CD8-positive, alpha-beta memory T cell (primary cell): ENCODE data around the gene ENOX1. TPM values are rescaled to one million over a fixed set of nuclear protein-coding genes. Genes with fewer than 3 reads are reported as not detected.

Experiments
- CTCF ChIA-PET: fragments of 350-600 bp; sonication (Branson Sonifier 250); formaldehyde crosslinking; loops from one replicate; lab custom pipeline; 2021; ENCODE audit warnings: antibody characterized with exemption; lab: Charles Lee
- POLR2A ChIA-PET: fragments of 350-600 bp; sonication (Branson Sonifier 250); formaldehyde crosslinking; loops from one replicate; lab custom pipeline; 2021; ENCODE audit warnings: antibody characterized with exemption; lab: Charles Lee
- DNase-seq, 5 donors: peaks; one replicate each; pipeline versions ENCODE4 v3.0.0 to v3.0.0-alpha.2; 2020 to 2022; ENCODE audit warnings: mixed read lengths in 1 of 5
- H3K27ac ChIP-seq: one replicate; pipeline ENCODE4 v1.7.0; 2013; ENCODE audit warnings: low read depth, mild to moderate bottlenecking, low read length, moderate library complexity
- H3K27me3 ChIP-seq: 2 replicates; pipeline ENCODE4 v1.7.0; 2013; ENCODE audit warnings: low read length, mild to moderate bottlenecking; ENCODE audit not compliant: insufficient read depth, poor library complexity, severe bottlenecking
- H3K36me3 ChIP-seq: 2 replicates; pipeline ENCODE4 v1.7.0; 2013; ENCODE audit warnings: mild to moderate bottlenecking, low read length, moderate library complexity; ENCODE audit not compliant: insufficient read depth
- H3K4me1 ChIP-seq: 2 replicates; pipeline ENCODE4 v1.7.0; 2013; ENCODE audit warnings: mild to moderate bottlenecking, low read length, moderate library complexity; ENCODE audit not compliant: insufficient read depth
- H3K4me3 ChIP-seq: 2 replicates; pipeline ENCODE4 v1.7.0; 2013; ENCODE audit warnings: mild to moderate bottlenecking, low read length
- H3K9me3 ChIP-seq: 2 replicates; pipeline ENCODE4 v1.7.0; 2013; ENCODE audit warnings: mild to moderate bottlenecking, low read length
- H3K27ac Mint-ChIP-seq, 8 donors: one replicate each; pipeline ENCODE4 v1.8.0; 2020 to 2021; ENCODE audit warnings: mixed read lengths in 8 of 8, mild to moderate bottlenecking in 6 of 8, inconsistent platforms in 3 of 8, moderate library complexity in 3 of 8
- H3K27me3 Mint-ChIP-seq, 2 donors: one replicate each; pipeline ENCODE4 v1.8.0; 2020 to 2021; ENCODE audit warnings: mixed read lengths in 2 of 2, mild to moderate bottlenecking in 1 of 2, moderate library complexity in 1 of 2
- H3K36me3 Mint-ChIP-seq, 3 donors: one replicate each; pipeline ENCODE4 v1.8.0; 2020 to 2021; ENCODE audit warnings: mixed read lengths in 3 of 3, inconsistent platforms in 1 of 3, mild to moderate bottlenecking in 1 of 3
- H3K4me1 Mint-ChIP-seq, 3 donors: one replicate each; pipeline ENCODE4 v1.8.0; 2020 to 2021; ENCODE audit warnings: mixed read lengths in 3 of 3, inconsistent platforms in 1 of 3, mild to moderate bottlenecking in 1 of 3
- H3K4me3 Mint-ChIP-seq, 7 donors: one replicate each; pipeline ENCODE4 v1.8.0; 2020 to 2021; ENCODE audit warnings: mixed read lengths in 7 of 7, mild to moderate bottlenecking in 6 of 7, moderate library complexity in 4 of 7, inconsistent platforms in 2 of 7
- H3K9me3 Mint-ChIP-seq, 5 donors: one replicate each; pipeline ENCODE4 v1.8.0; 2020 to 2022; ENCODE audit warnings: mixed read lengths in 5 of 5, mild to moderate bottlenecking in 3 of 5, moderate library complexity in 2 of 5, inconsistent platforms in 1 of 5
- polyA plus RNA-seq: library from polyadenylated mRNA; unstranded; fragments of 300-500 nt; fragmentation: Illumina TruSeq; gene quantifications from one replicate; pipeline ENCODE4 v1.2.3, GENCODE V29; 2021
- total RNA-seq, 2 experiments: library from RNA; stranded (reverse); gene quantifications; one replicate each; pipeline ENCODE4 v1.2.3, GENCODE V29; 2021

ENOX1 gene
- total and polyA plus RNA-seq, 3 experiments from 2014 or later, result 0.18 to 0.29 TPM; not detected in 1

DNA sequence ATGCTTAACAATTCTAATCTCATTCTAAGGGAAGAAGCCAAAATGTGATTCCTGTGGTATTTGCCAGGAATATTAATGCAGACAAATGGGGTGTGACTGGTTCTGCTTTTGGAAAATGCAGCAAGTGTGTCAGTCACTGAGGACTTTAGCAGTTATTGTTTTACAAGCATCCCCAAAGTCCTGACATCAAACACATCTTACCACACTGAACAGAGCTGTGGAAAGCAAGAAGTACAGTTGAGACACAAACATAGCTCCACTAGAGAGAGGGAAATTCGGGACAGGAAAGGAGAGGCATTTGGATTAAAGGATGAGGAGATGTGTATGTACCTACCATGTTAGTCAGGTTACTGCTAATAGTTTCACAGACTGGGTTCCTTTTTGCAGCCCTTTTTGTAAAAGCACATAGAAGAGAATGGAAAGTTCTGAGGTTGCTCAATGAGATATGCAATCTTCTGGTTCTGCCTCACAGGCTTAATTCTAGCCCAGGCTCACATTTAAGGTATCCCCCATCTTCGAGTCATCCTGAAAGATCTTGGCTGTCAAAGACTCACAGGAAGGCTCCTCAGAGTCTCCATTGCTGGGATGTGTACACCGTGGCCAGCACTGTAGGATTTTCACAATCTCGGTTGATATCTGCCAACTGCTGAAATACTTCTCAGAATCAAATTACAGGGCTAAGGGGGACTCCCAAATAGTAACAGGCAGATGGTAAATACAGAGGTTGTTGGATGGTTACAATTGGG, 446.8 kb downstream of the ENOX1 start:
- DNase-seq, result no peak
- no peaks in the 10 kb centered on the region for H3K36me3 ChIP-seq
- Mint-ChIP-seq H3K9me3 (no peaks in the 10 kb centered on the region), H3K27ac (no peak overlapping the region), H3K4me1 (no peaks in the 10 kb centered on the region), H3K36me3 (no peaks in the 10 kb centered on the region), H3K27me3 (peaks cover 0 to 15% of the 10 kb centered on the region in 2 donors), H3K4me3 (no peak overlapping the region)
- no peaks in the 10 kb centered on the region for H3K27me3 ChIP-seq
- H3K9me3 ChIP-seq, result no peaks in the 10 kb centered on the region
- no peaks in the 10 kb centered on the region for H3K4me1 ChIP-seq
- H3K4me3 ChIP-seq, result no peak overlapping the region
- H3K27ac ChIP-seq, result no peak overlapping the region
- ChIA-PET POLR2A (no interaction called here), CTCF (no interaction called here)

DNA sequence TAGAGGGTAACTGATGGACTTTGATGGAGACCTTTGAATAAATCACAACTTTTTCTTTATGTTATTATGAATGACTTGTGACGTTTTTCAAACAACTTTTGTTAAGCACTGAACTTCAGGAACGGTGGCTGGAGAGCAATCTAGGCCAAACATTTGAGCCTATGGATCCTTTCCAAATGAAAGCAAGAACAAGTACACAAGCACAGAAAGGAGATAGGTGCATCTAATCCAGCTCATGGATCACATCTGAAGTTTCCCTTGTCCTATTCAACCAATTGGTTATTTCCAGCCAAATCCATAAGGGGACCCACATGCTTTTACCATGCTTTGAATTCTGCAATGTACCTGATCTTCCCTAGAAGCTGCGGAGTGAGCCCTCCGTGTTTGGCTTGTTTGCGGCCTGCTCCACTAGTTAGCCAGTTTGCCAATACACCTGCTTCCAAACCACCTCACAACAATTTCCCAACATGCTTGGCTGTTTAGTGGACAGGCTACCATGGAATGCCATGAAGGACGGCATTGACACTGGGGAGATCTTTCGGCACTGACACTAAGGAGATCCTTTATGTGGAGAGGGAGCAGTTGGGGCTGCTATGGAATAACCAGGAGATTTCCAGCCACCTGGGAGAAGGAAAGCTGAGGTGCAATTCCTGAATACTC, 447.5 kb downstream of the ENOX1 start:
- Mint-ChIP-seq H3K9me3 (no peaks in the 10 kb centered on the region), H3K27me3 (peaks cover 0 to 15% of the 10 kb centered on the region in 2 donors), H3K4me3 (no peak overlapping the region), H3K4me1 (no peaks in the 10 kb centered on the region), H3K36me3 (no peaks in the 10 kb centered on the region), H3K27ac (no peak overlapping the region)
- Histone ChIP-seq H3K36me3 (no peaks in the 10 kb centered on the region), H3K27ac (no peak overlapping the region), H3K4me3 (no peak overlapping the region), H3K4me1 (no peaks in the 10 kb centered on the region), H3K9me3 (no peaks in the 10 kb centered on the region), H3K27me3 (no peaks in the 10 kb centered on the region)
- ChIA-PET CTCF (no interaction called here), POLR2A (no interaction called here)
- no peak for DNase-seq

DNA sequence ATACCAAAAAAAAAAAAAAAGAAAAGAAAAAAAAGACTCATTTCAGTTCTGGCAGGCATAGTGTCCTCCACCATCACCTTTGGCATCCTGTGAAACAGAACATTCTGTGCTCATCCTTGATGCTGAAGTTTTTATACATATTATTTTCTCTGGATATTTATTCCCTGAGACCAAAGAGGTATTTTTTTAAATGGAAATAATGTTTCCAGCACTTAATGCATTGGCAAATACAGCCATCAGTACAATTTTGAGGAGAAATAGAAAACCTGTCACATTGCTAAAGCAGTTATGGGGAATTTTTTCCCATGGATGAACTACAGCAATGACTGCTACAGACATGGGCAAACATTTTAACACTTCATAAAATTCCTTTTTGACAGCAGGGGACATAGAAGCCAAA, 451.0 kb downstream of the ENOX1 start:
- H3K9me3 ChIP-seq, result no peaks in the 10 kb centered on the region
- Mint-ChIP-seq H3K27me3 (peaks cover 0 to 13% of the 10 kb centered on the region in 2 donors), H3K9me3 (no peaks in the 10 kb centered on the region), H3K36me3 (no peaks in the 10 kb centered on the region), H3K4me1 (peaks cover 0 to 10% (median 0%) of the 10 kb centered on the region in 3 donors), H3K4me3 (no peak overlapping the region), H3K27ac (no peak overlapping the region)
- ChIA-PET POLR2A (no interaction called here), CTCF (no interaction called here)
- H3K27me3 ChIP-seq, result no peaks in the 10 kb centered on the region
- no peak for DNase-seq
- no peaks in the 10 kb centered on the region for H3K4me1 ChIP-seq
- no peaks in the 10 kb centered on the region for H3K36me3 ChIP-seq
- no peak overlapping the region for H3K4me3 ChIP-seq
- no peak overlapping the region for H3K27ac ChIP-seq

DNA sequence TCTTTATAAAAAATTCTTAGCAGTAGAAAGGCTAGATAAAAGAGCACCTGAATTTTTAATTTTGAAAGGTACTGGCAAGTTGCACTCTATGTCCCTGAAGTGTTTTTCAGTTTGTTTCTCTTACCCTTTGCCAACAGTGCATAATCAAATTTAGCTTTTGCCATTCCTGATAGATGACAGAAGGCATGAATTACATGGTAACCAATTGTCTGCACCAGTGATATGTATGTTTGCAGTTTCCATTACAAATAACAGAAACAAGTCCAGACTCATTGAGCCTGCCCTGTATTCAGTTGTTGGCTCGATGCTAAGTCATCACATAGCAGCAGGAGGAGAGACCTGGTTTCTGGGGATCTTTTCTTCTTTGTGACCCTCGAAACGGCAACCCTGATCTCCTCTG, 453.6 kb downstream of the ENOX1 start:
- POLR2A ChIA-PET, result no interaction called here
- H3K4me3 Mint-ChIP-seq, result no peak overlapping the region
- Histone ChIP-seq H3K27ac (no peak overlapping the region), H3K4me1 (no peaks in the 10 kb centered on the region), H3K36me3 (no peaks in the 10 kb centered on the region), H3K27me3 (no peaks in the 10 kb centered on the region), H3K9me3 (no peaks in the 10 kb centered on the region), H3K4me3 (no peak overlapping the region)
- CTCF ChIA-PET, result no interaction called here
- peaks cover 0 to 10% (median 0%) of the 10 kb centered on the region in 3 donors for H3K4me1 Mint-ChIP-seq
- no peak for DNase-seq
- H3K9me3 Mint-ChIP-seq, result no peaks in the 10 kb centered on the region
- H3K27me3 Mint-ChIP-seq, result peaks cover 0 to 6% of the 10 kb centered on the region in 2 donors
- no peak overlapping the region for H3K27ac Mint-ChIP-seq
- no peaks in the 10 kb centered on the region for H3K36me3 Mint-ChIP-seq

DNA sequence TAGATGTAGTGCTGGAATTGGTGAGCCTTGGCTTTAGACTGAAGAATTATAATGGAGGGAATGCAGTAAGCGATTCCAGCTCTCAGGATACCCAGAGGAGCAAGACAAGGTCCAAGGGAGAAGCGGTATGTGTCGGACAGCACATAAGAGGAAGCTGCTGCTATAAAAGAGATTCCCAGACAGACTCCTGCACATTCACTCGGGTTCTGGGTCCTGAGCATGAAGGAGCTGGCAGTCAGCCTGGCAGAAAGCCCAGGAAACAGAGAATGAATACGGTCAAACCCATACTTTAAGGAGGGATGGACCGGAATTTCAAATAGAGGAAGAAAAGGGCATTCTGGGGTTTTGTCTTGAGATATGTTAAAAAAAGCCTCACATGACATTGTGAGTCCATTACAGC, 455.1 kb downstream of the ENOX1 start:
- Histone ChIP-seq H3K4me1 (no peaks in the 10 kb centered on the region), H3K36me3 (no peaks in the 10 kb centered on the region), H3K9me3 (no peaks in the 10 kb centered on the region), H3K27me3 (no peaks in the 10 kb centered on the region), H3K4me3 (no peak overlapping the region), H3K27ac (no peak overlapping the region)
- CTCF ChIA-PET, result no interaction called here
- Mint-ChIP-seq H3K36me3 (no peaks in the 10 kb centered on the region), H3K27me3 (peaks cover 0 to 6% of the 10 kb centered on the region in 2 donors), H3K27ac (no peak overlapping the region), H3K4me3 (no peak overlapping the region), H3K4me1 (peaks cover 0 to 10% (median 0%) of the 10 kb centered on the region in 3 donors), H3K9me3 (no peaks in the 10 kb centered on the region)
- DNase-seq, result no peak
- POLR2A ChIA-PET, result no interaction called here

DNA sequence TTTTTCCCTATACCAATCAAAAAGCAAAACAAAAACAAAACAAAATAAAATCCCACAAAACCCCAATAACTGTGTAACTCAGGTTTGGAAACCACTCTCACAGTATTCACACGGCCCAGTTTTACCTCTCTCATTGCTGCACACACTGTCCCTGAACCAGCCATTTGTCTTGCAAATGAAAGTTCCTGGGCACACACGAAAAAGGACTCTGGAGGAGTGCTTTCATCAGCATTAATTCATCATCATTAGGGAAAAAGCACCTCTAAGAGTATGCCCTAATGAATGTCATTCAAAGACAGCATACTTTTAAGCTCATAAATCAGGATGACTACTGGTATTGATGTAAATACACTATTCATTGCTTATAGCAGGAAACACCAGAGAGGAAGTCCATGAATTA, 457.1 kb downstream of the ENOX1 start:
- H3K36me3 Mint-ChIP-seq, result peaks cover 0 to 1% (median 0%) of the 10 kb centered on the region in 3 donors

DNA sequence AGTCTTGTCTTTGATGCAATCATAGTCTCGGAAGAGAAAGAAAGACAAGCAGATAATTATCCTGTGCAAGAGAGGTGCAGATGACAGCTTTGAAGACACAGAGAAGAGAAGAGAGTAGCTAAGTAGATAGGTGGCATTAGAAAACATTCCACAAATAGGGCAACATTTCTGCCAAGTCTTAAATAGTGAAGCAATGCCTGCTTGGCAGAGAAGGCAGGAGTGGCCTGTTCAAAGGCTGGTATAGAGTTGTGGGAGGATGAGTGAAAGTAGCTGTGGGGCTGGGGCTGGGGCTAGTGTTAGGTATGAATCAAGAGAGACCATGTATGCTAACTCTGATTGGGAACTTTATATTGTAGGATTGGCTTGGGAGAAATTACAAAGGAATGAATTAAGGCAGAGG, 457.9 kb downstream of the ENOX1 start:
- POLR2A ChIA-PET, result no interaction called here
- no peaks in the 10 kb centered on the region for H3K4me1 ChIP-seq
- Mint-ChIP-seq H3K27me3 (peaks cover 0 to 6% of the 10 kb centered on the region in 2 donors), H3K4me3 (no peak overlapping the region), H3K9me3 (no peaks in the 10 kb centered on the region), H3K27ac (no peak overlapping the region), H3K36me3 (peaks cover 0 to 1% (median 0%) of the 10 kb centered on the region in 3 donors), H3K4me1 (peaks cover 0 to 10% (median 0%) of the 10 kb centered on the region in 3 donors)
- H3K27ac ChIP-seq, result no peak overlapping the region
- DNase-seq, result no peak
- H3K27me3 ChIP-seq, result no peaks in the 10 kb centered on the region
- H3K4me3 ChIP-seq, result no peak overlapping the region
- H3K36me3 ChIP-seq, result no peaks in the 10 kb centered on the region
- no peaks in the 10 kb centered on the region for H3K9me3 ChIP-seq
- CTCF ChIA-PET, result no interaction called here

More for the DNA sequence above, 457.1 kb downstream of the ENOX1 start:
- Mint-ChIP-seq H3K27ac (no peak overlapping the region), H3K4me3 (no peak overlapping the region), H3K4me1 (peaks cover 0 to 10% (median 0%) of the 10 kb centered on the region in 3 donors), H3K9me3 (no peaks in the 10 kb centered on the region), H3K27me3 (peaks cover 0 to 6% of the 10 kb centered on the region in 2 donors)
- Histone ChIP-seq H3K4me3 (no peak overlapping the region), H3K4me1 (no peaks in the 10 kb centered on the region), H3K9me3 (no peaks in the 10 kb centered on the region), H3K36me3 (no peaks in the 10 kb centered on the region), H3K27me3 (no peaks in the 10 kb centered on the region), H3K27ac (no peak overlapping the region)
- CTCF ChIA-PET, result no interaction called here
- no peak for DNase-seq
- POLR2A ChIA-PET, result no interaction called here

DNA sequence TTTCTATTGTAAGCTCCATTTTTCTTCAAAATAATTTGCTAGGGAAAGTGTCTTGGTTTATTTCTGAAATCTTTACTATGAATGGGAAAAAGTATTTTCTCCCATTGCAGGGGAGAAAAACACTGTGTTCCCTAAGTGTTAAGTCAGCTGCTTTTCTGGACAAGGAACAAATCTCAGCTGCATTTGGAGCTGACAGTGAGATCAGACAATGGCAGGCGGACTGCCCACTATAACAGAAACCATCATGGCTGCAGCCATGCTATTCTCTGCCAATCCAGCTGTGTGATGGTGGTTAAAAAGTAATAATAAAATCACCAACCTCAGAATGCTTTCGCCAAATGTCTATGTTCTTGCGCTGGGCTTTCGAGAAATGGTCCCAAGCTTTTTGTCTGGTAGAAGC, 460.7 kb downstream of the ENOX1 start:
- H3K9me3 ChIP-seq, result no peaks in the 10 kb centered on the region
- no peak overlapping the region for H3K4me3 ChIP-seq
- H3K27ac ChIP-seq, result no peak overlapping the region
- Mint-ChIP-seq H3K27me3 (peaks cover 0 to 18% of the 10 kb centered on the region in 2 donors), H3K36me3 (peaks cover 0 to 1% (median 0%) of the 10 kb centered on the region in 3 donors), H3K27ac (no peak overlapping the region), H3K4me3 (no peak overlapping the region), H3K9me3 (no peaks in the 10 kb centered on the region), H3K4me1 (no peaks in the 10 kb centered on the region)
- no peaks in the 10 kb centered on the region for H3K27me3 ChIP-seq
- ChIA-PET CTCF (no interaction called here), POLR2A (no interaction called here)
- no peaks in the 10 kb centered on the region for H3K36me3 ChIP-seq
- no peaks in the 10 kb centered on the region for H3K4me1 ChIP-seq
- DNase-seq, result no peak
